HG03159 (cell line): Measurements from ENCODE around the gene NR2F2.
"Not testable (repeated sequence)": the region's sequence is repeated elsewhere in the genome, so short reads cannot be mapped to it uniquely, and the experiment has no call there.

Source experiments
- ATAC-seq: cut with Tn5 transposase; IDR thresholded peaks from one replicate; pipeline ENCODE4 v1.9.1; 2021; ENCODE audit warnings: mild to moderate bottlenecking, moderate library complexity; ENCODE audit not compliant: unreplicated experiment

The NR2F2 gene

GRCh38 chr15:96365781-96366525 lies 35.5 kb downstream of the NR2F2 start:
- no peak for ATAC-seq

- ATAC-seq: no peak
Measured at GRCh38 chr15:96366526-96366877, 36.0 kb downstream of the NR2F2 start.

- no peak for ATAC-seq
Measured at GRCh38 chr15:96367311-96368200, 37.1 kb downstream of the NR2F2 start.

- no peak for ATAC-seq
Measured at GRCh38 chr15:96369351-96369750, 38.9 kb downstream of the NR2F2 start.

- ATAC-seq: no peak
Measured at GRCh38 chr15:96369825-96370621, 39.5 kb downstream of the NR2F2 start.

GRCh38 chr15:96372554-96372953 lies 42.1 kb downstream of the NR2F2 start:
- ATAC-seq: no peak

GRCh38 chr15:96374499-96374898 lies 44.0 kb downstream of the NR2F2 start:
- no peak for ATAC-seq

- ATAC-seq: not testable (repeated sequence)
Measured at GRCh38 chr15:96379592-96379991, 49.1 kb downstream of the NR2F2 start.

- no peak for ATAC-seq
Measured at GRCh38 chr15:96381463-96381862, 51.0 kb downstream of the NR2F2 start.

- no peak for ATAC-seq
Measured at GRCh38 chr15:96385195-96385594, 54.7 kb downstream of the NR2F2 start.

GRCh38 chr15:96388673-96389072 lies 58.2 kb downstream of the NR2F2 start:
- no peak for ATAC-seq
